Astrocyte (in vitro differentiated cells and primary cell): ENCODE data around the gene APOC3.

Experiments
- EZH2 ChIP-seq: IDR thresholded peaks from 2 replicates; pipeline ENCODE4 v1.6.1; 2012; ENCODE audit warnings: mild to moderate bottlenecking, low read length, inconsistent platforms; ENCODE audit not compliant: insufficient read depth
- TF ChIP-seq, protein P1 (sequence below): IDR thresholded peaks from 2 replicates; pipeline ENCODE4 v1.5.1; 2011; ENCODE audit warnings: low read depth, mild to moderate bottlenecking, inconsistent platforms, low read length, moderate library complexity; ENCODE audit not compliant: insufficient read depth

DNA sequence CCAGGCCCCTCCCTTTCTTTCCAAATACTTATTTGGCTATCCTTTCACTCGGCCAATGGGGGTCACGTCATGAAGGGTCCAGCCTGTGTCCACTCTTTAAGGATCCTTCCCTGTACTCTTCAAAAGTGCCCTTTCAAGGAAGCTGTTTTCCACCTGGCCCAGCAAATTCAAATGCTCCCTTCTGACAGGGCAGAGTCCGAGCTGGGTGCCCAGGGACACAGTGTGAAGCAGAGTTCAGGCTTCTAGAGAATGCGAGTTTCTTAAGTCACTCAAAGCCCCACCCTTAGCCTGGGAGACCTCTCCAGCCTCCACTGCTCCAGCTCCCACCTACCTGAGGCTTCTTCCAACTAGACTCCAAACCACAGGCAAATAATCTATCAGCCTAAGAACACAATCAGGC, 13.2 kb downstream of the APOC3 start:
- TF ChIP-seq, protein P1, sequence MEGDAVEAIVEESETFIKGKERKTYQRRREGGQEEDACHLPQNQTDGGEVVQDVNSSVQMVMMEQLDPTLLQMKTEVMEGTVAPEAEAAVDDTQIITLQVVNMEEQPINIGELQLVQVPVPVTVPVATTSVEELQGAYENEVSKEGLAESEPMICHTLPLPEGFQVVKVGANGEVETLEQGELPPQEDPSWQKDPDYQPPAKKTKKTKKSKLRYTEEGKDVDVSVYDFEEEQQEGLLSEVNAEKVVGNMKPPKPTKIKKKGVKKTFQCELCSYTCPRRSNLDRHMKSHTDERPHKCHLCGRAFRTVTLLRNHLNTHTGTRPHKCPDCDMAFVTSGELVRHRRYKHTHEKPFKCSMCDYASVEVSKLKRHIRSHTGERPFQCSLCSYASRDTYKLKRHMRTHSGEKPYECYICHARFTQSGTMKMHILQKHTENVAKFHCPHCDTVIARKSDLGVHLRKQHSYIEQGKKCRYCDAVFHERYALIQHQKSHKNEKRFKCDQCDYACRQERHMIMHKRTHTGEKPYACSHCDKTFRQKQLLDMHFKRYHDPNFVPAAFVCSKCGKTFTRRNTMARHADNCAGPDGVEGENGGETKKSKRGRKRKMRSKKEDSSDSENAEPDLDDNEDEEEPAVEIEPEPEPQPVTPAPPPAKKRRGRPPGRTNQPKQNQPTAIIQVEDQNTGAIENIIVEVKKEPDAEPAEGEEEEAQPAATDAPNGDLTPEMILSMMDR: no peak
- TF ChIP-seq EZH2: no peak
